T1000 (cell line): ENCODE data around the gene RMND1.
A peak's percentile ranks its signal among the peaks of the same experiment; 100 is the strongest.
"Not testable (repeated sequence)": the region's sequence is repeated elsewhere in the genome, so short reads cannot be mapped to it uniquely, and the experiment has no call there.

Experiments
- DNase-seq: peaks from one replicate; lab custom pipeline; 2025; ENCODE audit warnings: mixed read lengths; lab: John Stamatoyannopoulos, UW

The RMND1 gene

GRCh38 chr6:151452750-151453427 lies 963 bp upstream of the RMND1 start:
- no peak for DNase-seq

- DNase-seq: no peak
These were observed 443 bp downstream of the RMND1 start for GRCh38 chr6:151451417-151451949.

- not testable (repeated sequence) for DNase-seq
These were observed 998 bp downstream of the RMND1 start for GRCh38 chr6:151450928-151451327.

GRCh38 chr6:151448623-151449022 lies 3.3 kb downstream of the RMND1 start:
- no peak for DNase-seq

- no peak for DNase-seq
These were observed 4.7 kb downstream of the RMND1 start for GRCh38 chr6:151447237-151447636.

- no peak for DNase-seq
These were observed 6.4 kb downstream of the RMND1 start for GRCh38 chr6:151445482-151445881.

- no peak for DNase-seq
These were observed 7.9 kb downstream of the RMND1 start for GRCh38 chr6:151443911-151444621.

- no peak for DNase-seq
These were observed 8.5 kb downstream of the RMND1 start for GRCh38 chr6:151443454-151443853.

- DNase-seq: no peak
These were observed 9.6 kb downstream of the RMND1 start for GRCh38 chr6:151442371-151442770.

- DNase-seq: no peak
These were observed 10.3 kb downstream of the RMND1 start for GRCh38 chr6:151441390-151442166.

GRCh38 chr6:151440930-151441329 lies 11.0 kb downstream of the RMND1 start:
- no peak for DNase-seq

GRCh38 chr6:151440498-151440897 lies 11.4 kb downstream of the RMND1 start:
- no peak for DNase-seq

GRCh38 chr6:151437401-151437800 lies 14.5 kb downstream of the RMND1 start:
- DNase-seq: no peak

- no peak for DNase-seq
These were observed 15.1 kb downstream of the RMND1 start for GRCh38 chr6:151436802-151437201.

- DNase-seq: no peak
These were observed 15.6 kb downstream of the RMND1 start for GRCh38 chr6:151436300-151436699.

- DNase-seq: no peak
These were observed 17.6 kb downstream of the RMND1 start for GRCh38 chr6:151434369-151434768.

- no peak for DNase-seq
These were observed 19.3 kb downstream of the RMND1 start for GRCh38 chr6:151432651-151433050.

GRCh38 chr6:151431337-151431736 lies 20.6 kb downstream of the RMND1 start:
- DNase-seq: no peak

GRCh38 chr6:151430886-151431285 lies 21.0 kb downstream of the RMND1 start:
- DNase-seq: no peak

- no peak for DNase-seq
These were observed 23.7 kb downstream of the RMND1 start for GRCh38 chr6:151428093-151428735.

GRCh38 chr6:151425561-151425960 lies 26.4 kb downstream of the RMND1 start:
- peak; percentile 63 for DNase-seq

GRCh38 chr6:151422981-151423380 lies 28.9 kb downstream of the RMND1 start:
- DNase-seq: no peak
